ENCODE measurements around the gene RUNDC1.
"Not testable (repeated sequence)": the region's sequence is repeated elsewhere in the genome, so short reads cannot be mapped to it uniquely, and the experiment has no call there.

RUNDC1 gene

DNA sequence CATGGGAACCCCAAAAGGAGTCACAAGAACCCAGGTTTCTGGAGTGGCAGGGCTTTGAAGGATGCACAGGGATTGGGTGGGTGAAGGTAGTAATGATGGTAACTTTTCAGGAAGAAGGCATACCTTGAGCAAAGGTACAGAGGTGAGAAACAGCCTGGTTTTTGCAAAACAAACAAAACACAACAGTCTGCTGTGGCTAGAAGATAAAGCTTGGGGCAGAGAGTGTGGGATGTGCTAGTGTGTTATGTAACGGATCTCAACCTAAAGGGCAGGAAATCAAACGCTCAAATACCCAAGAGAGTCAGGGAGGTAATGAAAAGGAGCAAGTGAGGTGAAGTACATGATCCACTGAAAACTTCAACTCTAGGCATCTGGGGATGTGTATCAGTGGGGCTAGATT, 5.1 kb upstream of the RUNDC1 start:
- H3K4me1 ChIP-seq (ENCODE audit: insufficient read depth, low read length), result peaks cover 4% of the 10 kb centered on the region; the same call in 1 of the 2 replicates
- no peak overlapping the region for H3K27ac ChIP-seq (ENCODE audit: low read length)
- no peak overlapping the region for H3K4me3 ChIP-seq (ENCODE audit: low read length)
- no peaks in the 10 kb centered on the region for H3K9me3 ChIP-seq (ENCODE audit: insufficient read depth, low read depth, low read length)
- no peaks in the 10 kb centered on the region for H3K36me3 ChIP-seq (ENCODE audit: insufficient read depth, low read depth, low read length)
- no peaks in the 10 kb centered on the region for H3K27me3 ChIP-seq (ENCODE audit: insufficient read depth, low read length)
- H3K9ac ChIP-seq (ENCODE audit: low read depth, low read length), result no peak overlapping the region

DNA sequence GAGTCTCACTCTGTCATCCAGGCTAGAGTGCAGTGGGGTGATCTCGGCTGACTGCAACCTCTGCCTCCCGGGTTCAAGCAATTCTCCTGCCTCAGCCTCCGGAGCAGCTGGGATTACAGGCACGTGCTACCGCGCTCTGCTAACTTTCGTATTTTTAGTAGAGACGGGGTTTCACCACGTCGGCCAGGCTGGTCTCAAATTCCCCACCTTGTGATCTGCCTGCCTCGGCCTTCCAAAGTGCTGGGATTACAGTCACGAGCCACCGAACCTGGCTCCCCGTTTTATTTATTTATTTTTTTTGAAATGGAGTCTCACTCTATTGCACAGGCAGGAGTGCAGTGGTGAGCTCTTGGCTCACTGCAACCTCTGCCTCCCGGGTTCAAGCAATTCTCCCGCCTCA, 4.7 kb upstream of the RUNDC1 start:
- H3K4me3 ChIP-seq (ENCODE audit: low read length); H3K9ac ChIP-seq (ENCODE audit: low read depth, low read length); H3K9me3 ChIP-seq (ENCODE audit: insufficient read depth, low read depth, low read length); H3K27ac ChIP-seq (ENCODE audit: low read length); H3K27me3 ChIP-seq (ENCODE audit: insufficient read depth, low read length); H3K36me3 ChIP-seq (ENCODE audit: insufficient read depth, low read depth, low read length); H3K4me1 ChIP-seq (ENCODE audit: insufficient read depth, low read length): not testable (repeated sequence)

DNA sequence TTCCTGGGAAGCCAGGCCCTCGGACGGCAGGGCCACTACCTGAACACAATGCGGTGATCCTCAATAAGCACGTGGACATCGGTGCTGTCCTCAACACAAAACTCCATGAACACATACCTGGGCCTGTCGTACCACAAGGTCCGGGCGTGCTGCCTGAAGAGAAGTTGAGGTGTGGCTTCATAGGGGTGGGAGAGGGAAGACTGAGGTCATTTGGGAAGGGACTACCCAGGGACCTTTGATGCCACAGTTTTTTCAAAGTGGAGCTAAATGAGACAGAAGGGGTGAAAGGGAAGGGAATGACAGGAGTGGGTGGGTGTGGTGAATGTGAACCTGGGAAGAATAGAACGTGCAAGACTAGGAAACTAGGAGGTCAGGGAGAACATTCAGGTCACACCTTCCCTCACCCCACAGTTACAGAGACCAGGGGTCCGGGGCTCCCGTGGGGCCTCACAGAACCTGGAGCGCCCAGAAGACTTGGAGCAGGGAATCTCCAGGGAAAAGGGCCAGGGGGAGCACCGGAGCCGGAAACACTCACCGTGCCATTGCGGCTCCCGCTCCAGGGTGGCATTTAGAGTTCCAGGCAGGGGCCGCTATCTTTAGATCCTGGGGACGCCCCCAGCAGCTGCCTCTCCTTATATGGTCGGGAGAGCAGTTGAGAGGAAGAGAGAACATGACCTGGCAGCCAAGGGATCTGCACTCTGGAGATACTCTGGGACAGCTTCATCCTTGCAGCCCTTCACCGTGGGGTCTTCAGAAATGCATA, 673 bp upstream of the RUNDC1 start, which contains the start of gene PTGES3L:
TSS of gene PTGES3L (minus strand) at position 570 of the 763 bp plus-strand sequence. CDS start at position 543, 27 bp downstream.
- Histone ChIP-seq H3K27me3 (ENCODE audit: insufficient read depth, low read length) (no peaks in the 10 kb centered on the region), H3K4me1 (ENCODE audit: insufficient read depth, low read length) (peaks cover 8% of the 10 kb centered on the region; the same call in 1 of the 2 replicates), H3K9ac (ENCODE audit: low read depth, low read length) (peak within 1 kb of the TSS; percentile 90; the same call in 1 of the 2 replicates), H3K27ac (ENCODE audit: low read length) (peak within 1 kb of the TSS; percentile 57), H3K9me3 (ENCODE audit: insufficient read depth, low read depth, low read length) (no peaks in the 10 kb centered on the region), H3K4me3 (ENCODE audit: low read length) (peak within 1 kb of the TSS; percentile 94), H3K36me3 (ENCODE audit: insufficient read depth, low read depth, low read length) (0 out of 2 replicates have a peak, but pooled peaks cover 3% of the 10 kb centered on the region)

DNA sequence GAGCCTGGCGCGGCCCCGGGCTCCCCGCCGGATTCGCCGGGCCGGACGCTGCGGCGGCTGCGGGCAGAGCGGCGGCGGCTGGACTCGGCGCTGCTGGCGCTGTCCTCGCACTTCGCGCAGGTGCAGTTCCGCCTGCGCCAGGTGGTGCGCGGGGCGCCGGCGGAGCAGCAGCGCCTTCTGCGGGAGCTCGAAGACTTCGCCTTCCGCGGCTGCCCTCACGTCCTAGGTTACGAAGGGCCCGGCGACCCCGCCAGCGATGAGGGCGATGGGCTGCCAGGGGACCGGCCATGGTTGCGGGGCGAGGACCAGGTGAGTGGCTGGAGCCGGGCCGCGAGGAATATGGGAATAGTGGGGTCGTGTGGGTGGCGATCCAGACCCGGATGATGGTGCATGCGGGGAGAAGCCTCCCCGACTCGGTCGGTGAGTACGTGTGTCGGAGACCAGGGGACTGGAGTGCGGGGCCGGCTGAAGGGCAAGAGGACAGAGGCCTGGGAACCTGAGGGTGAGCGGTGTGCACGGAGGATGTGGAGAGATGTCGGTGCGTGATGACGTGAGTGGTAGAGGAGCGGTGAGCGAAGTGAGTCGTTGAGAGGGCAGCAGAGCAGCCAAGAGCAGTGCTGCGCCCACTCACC, 517 bp downstream of the RUNDC1 start:
- peaks cover 13% of the 10 kb centered on the region for H3K36me3 ChIP-seq (ENCODE audit: insufficient read depth, low read depth, low read length)
- H3K27me3 ChIP-seq (ENCODE audit: insufficient read depth, low read length), result no peaks in the 10 kb centered on the region
- peak overlapping the region; percentile 94 for H3K4me3 ChIP-seq (ENCODE audit: low read length)
- peak overlapping the region; percentile 90 for H3K9ac ChIP-seq (ENCODE audit: low read depth, low read length)
- no peak overlapping the region for H3K27ac ChIP-seq (ENCODE audit: low read length)
- no peaks in the 10 kb centered on the region for H3K9me3 ChIP-seq (ENCODE audit: insufficient read depth, low read depth, low read length)
- H3K4me1 ChIP-seq (ENCODE audit: insufficient read depth, low read length), result peaks cover 8% of the 10 kb centered on the region; the same call in 1 of the 2 replicates

- H3K4me1 ChIP-seq (ENCODE audit: insufficient read depth, low read length), result peaks cover 8% of the 10 kb centered on the region; the same call in 1 of the 2 replicates
- H3K9me3 ChIP-seq (ENCODE audit: insufficient read depth, low read depth, low read length), result no peaks in the 10 kb centered on the region
- no peak overlapping the region for H3K27ac ChIP-seq (ENCODE audit: low read length)
- H3K4me3 ChIP-seq (ENCODE audit: low read length), result no peak overlapping the region
- H3K36me3 ChIP-seq (ENCODE audit: insufficient read depth, low read depth, low read length), result peaks cover 20% of the 10 kb centered on the region
- H3K9ac ChIP-seq (ENCODE audit: low read depth, low read length), result no peak overlapping the region
- H3K27me3 ChIP-seq (ENCODE audit: insufficient read depth, low read length), result no peaks in the 10 kb centered on the region
Measured at GRCh38 chr17:42982266-42982665, 1.9 kb downstream of the RUNDC1 start.

GRCh38 chr17:42985225-42985624, 4.9 kb downstream of the RUNDC1 start:
- H3K36me3 ChIP-seq (ENCODE audit: insufficient read depth, low read depth, low read length), result peaks cover 50% of the 10 kb centered on the region
- no peak overlapping the region for H3K27ac ChIP-seq (ENCODE audit: low read length)
- H3K4me3 ChIP-seq (ENCODE audit: low read length), result no peak overlapping the region

DNA sequence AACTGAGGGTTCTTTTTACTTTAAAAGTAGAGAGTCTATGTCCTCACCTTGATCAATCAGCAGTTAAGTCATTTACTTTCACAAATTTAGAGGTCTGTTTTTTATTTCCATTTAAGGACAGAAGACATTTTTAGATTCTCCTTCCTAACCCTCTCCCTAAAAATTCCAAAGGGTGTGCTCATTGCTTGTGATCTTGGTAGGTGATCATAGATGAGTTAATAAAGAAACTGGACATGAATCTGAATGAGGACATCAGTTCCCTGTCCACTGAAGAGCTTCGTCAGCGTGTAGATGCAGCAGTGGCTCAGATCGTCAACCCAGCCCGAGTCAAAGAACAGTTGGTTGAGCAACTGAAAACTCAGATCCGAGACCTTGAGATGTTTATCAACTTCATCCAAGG, 8.8 kb downstream of the RUNDC1 start:
- Histone ChIP-seq H3K36me3 (ENCODE audit: insufficient read depth, low read depth, low read length) (peaks cover 81% of the 10 kb centered on the region), H3K4me3 (ENCODE audit: low read length) (no peak overlapping the region), H3K4me1 (ENCODE audit: insufficient read depth, low read length) (no peaks in the 10 kb centered on the region), H3K27ac (ENCODE audit: low read length) (no peak overlapping the region), H3K9ac (ENCODE audit: low read depth, low read length) (no peak overlapping the region), H3K27me3 (ENCODE audit: insufficient read depth, low read length) (no peaks in the 10 kb centered on the region), H3K9me3 (ENCODE audit: insufficient read depth, low read depth, low read length) (no peaks in the 10 kb centered on the region)

More at GRCh38 chr17:42985225-42985624, 4.9 kb downstream of the RUNDC1 start:
- Histone ChIP-seq H3K9me3 (ENCODE audit: insufficient read depth, low read depth, low read length) (no peaks in the 10 kb centered on the region), H3K4me1 (ENCODE audit: insufficient read depth, low read length) (peaks cover 5% of the 10 kb centered on the region; the same call in 1 of the 2 replicates), H3K27me3 (ENCODE audit: insufficient read depth, low read length) (no peaks in the 10 kb centered on the region), H3K9ac (ENCODE audit: low read depth, low read length) (no peak overlapping the region)

DNA sequence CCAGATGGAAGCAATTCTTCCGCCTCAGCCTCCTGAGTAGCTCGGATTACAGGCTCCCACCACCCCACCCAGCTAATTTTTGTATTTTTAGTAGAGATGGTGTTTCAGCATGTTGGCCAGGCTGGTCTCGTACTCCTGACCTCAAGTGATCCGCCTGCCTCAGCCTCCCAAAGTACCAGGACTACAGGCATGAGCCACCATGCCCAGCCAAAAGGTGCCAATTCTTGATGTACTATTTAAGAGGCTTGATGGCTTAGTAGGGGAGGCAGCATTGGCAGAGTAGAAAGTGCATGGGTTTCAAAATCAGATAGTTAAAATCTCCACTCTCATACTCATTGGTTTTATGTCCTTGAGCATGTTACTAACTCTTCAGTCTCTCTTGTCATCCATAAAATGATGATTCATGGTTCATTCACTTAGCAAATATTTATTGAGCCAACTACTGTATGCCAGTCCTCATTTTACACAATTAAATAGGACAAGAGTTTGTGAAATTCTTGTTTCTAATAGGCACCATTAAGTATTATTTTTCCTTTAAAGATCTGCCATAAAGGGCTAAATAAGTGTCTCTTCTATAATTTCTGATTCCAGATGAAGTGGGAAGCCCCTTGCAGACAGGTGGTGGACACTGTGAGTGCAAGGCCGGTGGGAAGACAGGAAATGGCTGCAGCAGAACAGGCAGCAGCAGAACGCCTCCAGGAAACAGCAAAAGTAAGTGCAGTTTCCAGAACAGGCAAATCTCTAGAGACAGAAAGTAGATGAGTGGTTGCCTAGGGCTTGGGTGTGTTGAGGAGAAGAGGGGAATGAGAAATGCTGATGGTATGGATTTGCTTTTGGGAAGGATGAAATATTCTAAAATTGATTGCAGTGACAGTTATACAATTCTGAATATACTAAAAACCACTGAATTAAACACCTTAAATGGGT, 9.6 kb downstream of the RUNDC1 start:
- no peaks in the 10 kb centered on the region for H3K4me1 ChIP-seq (ENCODE audit: insufficient read depth, low read length)
- H3K27me3 ChIP-seq (ENCODE audit: insufficient read depth, low read length), result no peaks in the 10 kb centered on the region
- H3K27ac ChIP-seq (ENCODE audit: low read length), result no peak overlapping the region
- no peak overlapping the region for H3K9ac ChIP-seq (ENCODE audit: low read depth, low read length)
- H3K4me3 ChIP-seq (ENCODE audit: low read length), result no peak overlapping the region
- H3K36me3 ChIP-seq (ENCODE audit: insufficient read depth, low read depth, low read length), result peaks cover 85% of the 10 kb centered on the region
- no peaks in the 10 kb centered on the region for H3K9me3 ChIP-seq (ENCODE audit: insufficient read depth, low read depth, low read length)

DNA sequence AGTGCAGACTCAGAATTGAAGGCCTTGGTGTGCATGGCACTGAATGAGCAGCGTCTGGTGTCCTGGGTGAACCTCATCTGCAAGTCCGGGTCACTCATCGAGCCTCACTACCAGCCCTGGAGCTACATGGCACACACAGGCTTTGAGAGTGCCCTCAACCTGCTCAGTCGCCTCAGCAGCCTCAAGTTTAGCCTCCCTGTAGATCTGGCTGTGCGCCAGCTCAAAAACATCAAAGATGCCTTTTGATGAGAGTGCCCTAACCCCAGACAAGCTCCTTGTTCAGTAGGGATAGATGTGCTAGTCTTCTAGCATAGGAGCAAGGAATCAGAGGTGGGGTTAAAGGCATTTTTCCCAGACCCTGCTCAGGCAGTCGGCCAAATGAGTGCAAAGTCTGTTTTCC, 11.1 kb downstream of the RUNDC1 start:
- Histone ChIP-seq H3K9ac (ENCODE audit: low read depth, low read length) (no peak overlapping the region), H3K36me3 (ENCODE audit: insufficient read depth, low read depth, low read length) (peaks cover 75% of the 10 kb centered on the region), H3K9me3 (ENCODE audit: insufficient read depth, low read depth, low read length) (no peaks in the 10 kb centered on the region), H3K27me3 (ENCODE audit: insufficient read depth, low read length) (no peaks in the 10 kb centered on the region), H3K27ac (ENCODE audit: low read length) (no peak overlapping the region), H3K4me1 (ENCODE audit: insufficient read depth, low read length) (no peaks in the 10 kb centered on the region), H3K4me3 (ENCODE audit: low read length) (no peak overlapping the region)

GRCh38 chr17:42992872-42993271, 12.5 kb downstream of the RUNDC1 start:
- Histone ChIP-seq H3K4me1 (ENCODE audit: insufficient read depth, low read length) (peaks cover 3% of the 10 kb centered on the region; the same call in 1 of the 2 replicates), H3K9me3 (ENCODE audit: insufficient read depth, low read depth, low read length) (no peaks in the 10 kb centered on the region), H3K4me3 (ENCODE audit: low read length) (no peak overlapping the region), H3K27ac (ENCODE audit: low read length) (no peak overlapping the region), H3K27me3 (ENCODE audit: insufficient read depth, low read length) (no peaks in the 10 kb centered on the region), H3K36me3 (ENCODE audit: insufficient read depth, low read depth, low read length) (peaks cover 63% of the 10 kb centered on the region), H3K9ac (ENCODE audit: low read depth, low read length) (no peak overlapping the region)

- H3K9me3 ChIP-seq (ENCODE audit: insufficient read depth, low read depth, low read length); H3K4me1 ChIP-seq (ENCODE audit: insufficient read depth, low read length); H3K27ac ChIP-seq (ENCODE audit: low read length); H3K4me3 ChIP-seq (ENCODE audit: low read length); H3K27me3 ChIP-seq (ENCODE audit: insufficient read depth, low read length); H3K9ac ChIP-seq (ENCODE audit: low read depth, low read length): not testable (repeated sequence)
- H3K36me3 ChIP-seq (ENCODE audit: insufficient read depth, low read depth, low read length), result peaks cover 52% of the 10 kb centered on the region
Measured at GRCh38 chr17:42993913-42994312, 13.5 kb downstream of the RUNDC1 start.
